Caco-2 (cell line): Measurements from ENCODE around the gene ETV6. TPM values are rescaled to one million over a fixed set of nuclear protein-coding genes. Genes with fewer than 3 reads are reported as not detected.

Source experiments
- BruUV-seq: library from RNA; stranded (reverse); fragments of 400-500 nt; replicated peaks from 2 replicates; lab custom pipeline; 2021; lab: Mats Ljungman, UMichigan
- CTCF ChIA-PET: fragments of 300-600 bp; sonication (Branson Sonifier 250); formaldehyde crosslinking; loops from one replicate; lab custom pipeline; 2022; ENCODE audit warnings: antibody characterized with exemption; lab: Charles Lee
- POLR2A ChIA-PET: fragments of 300-600 bp; sonication (Branson Sonifier 250); formaldehyde crosslinking; loops from one replicate; lab custom pipeline; 2022; ENCODE audit warnings: antibody characterized with exemption; lab: Charles Lee
- DNase-seq, 2 experiments: peaks; one replicate each; pipeline versions ENCODE4 v3.0.0 to v3.0.0-alpha.2; 2020 to 2022
- H3K27me3 ChIP-seq: replicated peaks from 2 replicates; pipeline ENCODE4 v1.6.0; 2011; ENCODE audit warnings: low read length; ENCODE audit not compliant: control insufficient read depth, insufficient read depth
- H3K36me3 ChIP-seq: 2 replicates; pipeline ENCODE4 v1.5.1; 2011; ENCODE audit warnings: low read length; ENCODE audit not compliant: control insufficient read depth, insufficient read depth
- H3K4me1 ChIP-seq: fragments of 250-450 bp; sonication (Bioruptor Pico); 2 replicates; pipeline ENCODE4 v1.5.1; 2020; ENCODE audit warnings: mild to moderate bottlenecking
- H3K4me3 ChIP-seq: 2 replicates; pipeline ENCODE4 v1.5.1; 2011; ENCODE audit warnings: low read depth, mild to moderate bottlenecking, control low read depth, low read length
- H3K9me3 ChIP-seq: fragments of 250-450 bp; sonication (Bioruptor Pico); 2 replicates; pipeline ENCODE4 v1.5.1; 2020; ENCODE audit warnings: mild to moderate bottlenecking, moderate library complexity
- H3K27ac Mint-ChIP-seq: one replicate; pipeline ENCODE4 v1.8.0; 2022; ENCODE audit warnings: mixed read lengths; ENCODE audit not compliant: unreplicated experiment
- H3K27me3 Mint-ChIP-seq: one replicate; pipeline ENCODE4 v1.8.0; 2022; ENCODE audit warnings: mixed read lengths; ENCODE audit not compliant: insufficient read depth, unreplicated experiment
- H3K36me3 Mint-ChIP-seq: one replicate; pipeline ENCODE4 v1.8.0; 2022; ENCODE audit warnings: mild to moderate bottlenecking, mixed read lengths; ENCODE audit not compliant: insufficient read depth, unreplicated experiment
- H3K4me1 Mint-ChIP-seq: one replicate; pipeline ENCODE4 v1.8.0; 2022; ENCODE audit warnings: low read depth, mixed read lengths; ENCODE audit not compliant: unreplicated experiment
- H3K4me3 Mint-ChIP-seq: one replicate; pipeline ENCODE4 v1.8.0; 2022; ENCODE audit warnings: mild to moderate bottlenecking, moderate library complexity, mixed read lengths; ENCODE audit not compliant: unreplicated experiment
- H3K9me3 Mint-ChIP-seq: one replicate; pipeline ENCODE4 v1.8.0; 2022; ENCODE audit warnings: mixed read lengths; ENCODE audit not compliant: unreplicated experiment
- intact Hi-C: fragments of 100-400 bp; cut with micrococcal nuclease; formaldehyde crosslinking; loops from one replicate; pipeline ENCODE4 v1.10.0; 2022; ENCODE audit not compliant: unreplicated experiment
- total RNA-seq: library from RNA; stranded (reverse); gene quantifications from 2 replicates; pipeline ENCODE4 v1.2.3, GENCODE V29; 2022
- TF ChIP-seq, protein P1 (sequence below), 2 experiments: fragments of 200-600 bp in 1 of 2; IDR thresholded peaks; 1 replicate in 1 of 2; 2 replicates in 1 of 2; pipeline versions ENCODE4 v1.5.1 to v1.8.0; 2011 to 2022; ENCODE audit warnings: antibody characterized with exemption in 1 of 2, control low read depth in 1 of 2, inconsistent platforms in 1 of 2, low read depth in 1 of 2, low read length in 1 of 2, mild to moderate bottlenecking in 1 of 2, moderate library complexity in 1 of 2; ENCODE audit not compliant: insufficient read depth in 1 of 2, severe bottlenecking in 1 of 2, unreplicated experiment in 1 of 2

Gene ETV6
- total RNA-seq, 1 experiment from 2014 or later, result 15.6 TPM

DNA sequence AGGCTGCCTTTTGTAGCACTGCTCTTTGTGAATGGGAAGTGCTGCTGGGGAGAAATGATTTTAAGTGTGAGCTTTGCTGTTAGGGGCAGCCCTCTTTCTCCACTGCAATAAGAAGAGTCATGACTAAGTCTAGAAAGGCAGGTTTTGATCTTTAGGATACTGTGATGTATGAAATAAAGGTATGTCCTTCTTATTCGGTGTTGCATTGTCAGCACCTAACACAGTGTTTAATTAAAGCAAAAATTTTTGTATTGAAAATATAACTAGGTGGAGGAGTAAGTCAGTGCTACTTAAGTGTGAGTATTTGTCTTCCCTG, 81.5 kb downstream of the ETV6 start:
- no peaks in the 10 kb centered on the region for H3K9me3 Mint-ChIP-seq
- CTCF ChIA-PET, result no interaction called here
- H3K4me1 Mint-ChIP-seq, result peaks cover 14% of the 10 kb centered on the region
- Histone ChIP-seq H3K9me3 (no peaks in the 10 kb centered on the region), H3K4me3 (no peak overlapping the region), H3K36me3 (no peaks in the 10 kb centered on the region), H3K4me1 (peaks cover 18% of the 10 kb centered on the region), H3K27me3 (no peaks in the 10 kb centered on the region)
- POLR2A ChIA-PET, result no interaction called here
- TF ChIP-seq, protein P1, sequence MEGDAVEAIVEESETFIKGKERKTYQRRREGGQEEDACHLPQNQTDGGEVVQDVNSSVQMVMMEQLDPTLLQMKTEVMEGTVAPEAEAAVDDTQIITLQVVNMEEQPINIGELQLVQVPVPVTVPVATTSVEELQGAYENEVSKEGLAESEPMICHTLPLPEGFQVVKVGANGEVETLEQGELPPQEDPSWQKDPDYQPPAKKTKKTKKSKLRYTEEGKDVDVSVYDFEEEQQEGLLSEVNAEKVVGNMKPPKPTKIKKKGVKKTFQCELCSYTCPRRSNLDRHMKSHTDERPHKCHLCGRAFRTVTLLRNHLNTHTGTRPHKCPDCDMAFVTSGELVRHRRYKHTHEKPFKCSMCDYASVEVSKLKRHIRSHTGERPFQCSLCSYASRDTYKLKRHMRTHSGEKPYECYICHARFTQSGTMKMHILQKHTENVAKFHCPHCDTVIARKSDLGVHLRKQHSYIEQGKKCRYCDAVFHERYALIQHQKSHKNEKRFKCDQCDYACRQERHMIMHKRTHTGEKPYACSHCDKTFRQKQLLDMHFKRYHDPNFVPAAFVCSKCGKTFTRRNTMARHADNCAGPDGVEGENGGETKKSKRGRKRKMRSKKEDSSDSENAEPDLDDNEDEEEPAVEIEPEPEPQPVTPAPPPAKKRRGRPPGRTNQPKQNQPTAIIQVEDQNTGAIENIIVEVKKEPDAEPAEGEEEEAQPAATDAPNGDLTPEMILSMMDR (IDR thresholded peaks at IDR 0.05; ENCODE audit: insufficient read depth in 1 of 2, low read depth in 1 of 2, low read length in 1 of 2, severe bottlenecking in 1 of 2, unreplicated experiment in 1 of 2), result no peak
- no peak for DNase-seq
- BruUV-seq, result no TSS peak
- H3K27me3 Mint-ChIP-seq, result no peaks in the 10 kb centered on the region
- peak overlapping the region; percentile 1 for H3K27ac Mint-ChIP-seq
- intact Hi-C loops, result loop anchor here (10.0 kb wide), 1 partner anchor 154 kb away; no protein-coding TSS in a partner anchor
- H3K36me3 Mint-ChIP-seq, result no peaks in the 10 kb centered on the region
- H3K4me3 Mint-ChIP-seq, result no peak overlapping the region

DNA sequence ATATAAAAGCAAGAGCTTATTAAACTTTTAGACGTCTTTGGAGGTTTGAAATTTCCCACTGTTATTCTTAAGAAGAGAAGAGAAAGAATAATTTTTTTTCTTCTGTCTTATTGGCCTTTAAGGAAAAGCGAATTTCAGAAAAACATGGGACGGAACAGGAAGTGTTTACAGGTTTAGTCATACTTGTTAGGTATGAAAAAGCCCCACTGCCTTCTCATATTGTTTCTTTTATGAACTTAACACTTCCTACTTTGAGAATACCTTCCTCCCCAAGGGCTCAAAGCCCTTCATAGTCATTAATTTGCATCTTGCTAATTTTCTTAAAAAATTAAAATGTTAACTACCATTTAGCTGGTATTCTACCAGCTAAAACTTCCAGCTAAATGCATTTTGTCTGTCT, 82.0 kb downstream of the ETV6 start:
- intact Hi-C loops, result loop anchor here (10.0 kb wide), 1 partner anchor 153 kb away; no protein-coding TSS in a partner anchor
- no peak for DNase-seq
- Mint-ChIP-seq H3K27ac (no peak overlapping the region), H3K9me3 (no peaks in the 10 kb centered on the region), H3K27me3 (no peaks in the 10 kb centered on the region), H3K4me1 (peaks cover 14% of the 10 kb centered on the region), H3K4me3 (no peak overlapping the region), H3K36me3 (no peaks in the 10 kb centered on the region)
- POLR2A ChIA-PET, result no interaction called here
- Histone ChIP-seq H3K36me3 (no peaks in the 10 kb centered on the region), H3K27me3 (no peaks in the 10 kb centered on the region), H3K9me3 (no peaks in the 10 kb centered on the region), H3K4me1 (peaks cover 18% of the 10 kb centered on the region), H3K4me3 (no peak overlapping the region)
- TF ChIP-seq, protein P1 (IDR thresholded peaks at IDR 0.05; ENCODE audit: insufficient read depth in 1 of 2, low read depth in 1 of 2, low read length in 1 of 2, severe bottlenecking in 1 of 2, unreplicated experiment in 1 of 2), result no peak
- BruUV-seq, result no TSS peak
- CTCF ChIA-PET, result no interaction called here

DNA sequence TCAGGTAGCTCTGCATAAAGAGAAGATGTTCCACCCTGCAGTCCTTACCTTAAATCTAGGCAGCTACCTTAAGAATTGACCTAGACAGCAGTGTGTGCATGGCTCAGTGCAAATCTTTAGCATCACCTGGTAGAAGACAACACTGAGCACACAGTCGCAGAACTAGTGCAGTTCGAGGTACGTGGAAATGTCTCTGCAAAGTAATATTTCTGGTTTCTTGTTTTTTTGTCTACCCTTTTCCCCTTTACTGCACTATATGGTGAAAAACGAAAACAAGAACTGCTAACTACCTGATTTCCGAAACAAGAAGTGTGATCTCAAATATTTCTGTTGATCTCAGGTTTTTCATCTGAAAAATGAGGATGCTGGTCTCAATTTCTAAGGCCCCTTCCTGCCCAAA, 82.5 kb downstream of the ETV6 start:
- no peaks in the 10 kb centered on the region for H3K27me3 Mint-ChIP-seq
- TF ChIP-seq, protein P1 (IDR thresholded peaks at IDR 0.05; ENCODE audit: insufficient read depth in 1 of 2, low read depth in 1 of 2, low read length in 1 of 2, severe bottlenecking in 1 of 2, unreplicated experiment in 1 of 2), result no peak
- H3K27me3 ChIP-seq, result no peaks in the 10 kb centered on the region
- no peaks in the 10 kb centered on the region for H3K36me3 Mint-ChIP-seq
- H3K4me3 ChIP-seq, result no peak overlapping the region
- CTCF ChIA-PET, result no interaction called here
- no peaks in the 10 kb centered on the region for H3K36me3 ChIP-seq
- H3K4me1 Mint-ChIP-seq, result peaks cover 14% of the 10 kb centered on the region
- H3K27ac Mint-ChIP-seq, result no peak overlapping the region
- no peak for DNase-seq
- H3K9me3 ChIP-seq, result no peaks in the 10 kb centered on the region
- POLR2A ChIA-PET, result no interaction called here
- H3K4me1 ChIP-seq, result peaks cover 18% of the 10 kb centered on the region
- intact Hi-C loops, result loop anchor here (10.0 kb wide), 1 partner anchor 153 kb away; no protein-coding TSS in a partner anchor
- H3K9me3 Mint-ChIP-seq, result no peaks in the 10 kb centered on the region
- BruUV-seq, result no TSS peak
- H3K4me3 Mint-ChIP-seq, result no peak overlapping the region
